HG03457 (cell line): Measurements from ENCODE around the gene PPP1R1C.

Source experiments
- ATAC-seq: cut with Tn5 transposase; IDR thresholded peaks from one replicate; pipeline ENCODE4 v1.9.1; 2021; ENCODE audit warnings: moderate number of reproducible peaks; ENCODE audit not compliant: unreplicated experiment

The PPP1R1C gene

DNA sequence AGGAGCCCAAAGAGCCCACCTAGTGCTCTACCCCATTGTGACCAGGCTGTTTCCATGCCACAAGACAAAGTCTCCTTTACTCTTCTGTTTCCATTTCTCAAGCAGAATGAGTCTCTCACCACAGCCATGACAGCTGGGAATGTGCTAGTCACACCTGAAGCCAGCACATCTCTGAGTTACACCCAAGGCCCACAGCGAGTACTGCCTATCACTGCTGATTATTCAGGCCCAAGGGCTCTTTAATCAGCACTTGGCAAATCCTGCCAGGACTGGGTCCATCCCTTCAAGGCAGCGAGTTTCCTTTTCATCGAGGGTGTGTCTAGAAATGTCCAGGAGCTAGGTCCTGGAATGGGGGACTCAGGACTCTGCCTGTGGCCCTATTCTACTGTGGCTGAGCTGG is 14.6 kb upstream of the PPP1R1C start:
- ATAC-seq = no peak

DNA sequence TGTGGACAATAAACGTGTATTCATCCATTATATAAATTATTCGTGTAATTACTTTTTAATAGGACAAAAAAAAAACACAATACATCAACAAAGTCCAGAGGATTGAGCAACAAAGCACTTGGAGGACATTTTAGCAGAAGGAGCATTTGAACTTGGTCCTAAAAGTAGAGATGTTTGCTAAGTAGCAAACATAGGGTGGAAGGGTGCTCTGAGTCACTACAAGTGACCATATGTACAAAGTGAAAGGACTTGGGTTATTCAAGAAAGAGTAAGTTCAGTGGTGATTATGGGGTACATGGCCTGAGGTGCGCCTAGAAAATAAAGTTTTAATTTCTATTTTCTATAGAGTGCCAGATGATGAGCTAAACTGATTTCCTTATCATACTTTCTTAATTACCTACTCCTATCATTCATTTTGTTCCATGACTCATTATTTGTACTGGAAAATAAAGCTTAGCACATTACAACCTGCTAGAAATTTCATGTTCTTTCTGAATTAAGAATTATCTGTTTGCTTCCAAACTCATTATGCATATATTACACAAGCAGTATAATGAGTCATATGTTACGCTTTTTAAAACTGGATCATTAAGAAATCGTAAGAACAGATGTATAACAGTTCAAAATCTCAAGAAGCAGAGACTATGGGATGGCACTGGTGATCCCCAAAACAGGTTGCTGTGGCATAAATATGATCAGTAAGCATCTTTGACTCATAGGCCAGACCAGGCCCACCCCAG is 13.1 kb upstream of the PPP1R1C start:
- no peak for ATAC-seq

DNA sequence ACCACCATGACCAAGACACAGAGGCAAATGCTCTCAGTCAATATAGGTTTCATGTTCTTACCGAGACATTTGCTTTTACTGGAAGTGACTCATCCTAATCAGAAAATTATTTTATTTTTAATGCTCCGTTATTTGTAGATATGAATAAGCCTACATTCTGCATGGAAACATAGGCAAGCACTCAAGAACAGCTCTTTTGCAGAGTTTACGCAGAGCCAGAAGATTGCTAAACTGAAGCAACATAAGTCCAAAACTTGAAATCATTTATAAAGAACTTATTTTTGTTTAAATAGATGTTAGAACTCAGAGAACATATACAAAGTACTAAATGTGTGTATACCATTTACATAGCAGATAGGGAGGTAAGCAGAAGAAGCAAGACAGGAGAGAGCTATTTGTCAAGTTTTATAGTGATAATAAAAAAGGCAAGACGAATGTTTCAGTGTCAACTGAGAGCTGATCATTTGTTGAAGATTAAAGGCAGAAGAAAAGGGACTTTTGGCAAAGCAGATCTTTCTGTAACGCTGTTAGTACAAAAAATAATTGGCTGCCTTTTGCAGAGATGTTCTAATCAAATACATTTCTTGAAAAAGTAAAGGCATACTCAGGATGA is 12.4 kb upstream of the PPP1R1C start:
- no peak for ATAC-seq

DNA sequence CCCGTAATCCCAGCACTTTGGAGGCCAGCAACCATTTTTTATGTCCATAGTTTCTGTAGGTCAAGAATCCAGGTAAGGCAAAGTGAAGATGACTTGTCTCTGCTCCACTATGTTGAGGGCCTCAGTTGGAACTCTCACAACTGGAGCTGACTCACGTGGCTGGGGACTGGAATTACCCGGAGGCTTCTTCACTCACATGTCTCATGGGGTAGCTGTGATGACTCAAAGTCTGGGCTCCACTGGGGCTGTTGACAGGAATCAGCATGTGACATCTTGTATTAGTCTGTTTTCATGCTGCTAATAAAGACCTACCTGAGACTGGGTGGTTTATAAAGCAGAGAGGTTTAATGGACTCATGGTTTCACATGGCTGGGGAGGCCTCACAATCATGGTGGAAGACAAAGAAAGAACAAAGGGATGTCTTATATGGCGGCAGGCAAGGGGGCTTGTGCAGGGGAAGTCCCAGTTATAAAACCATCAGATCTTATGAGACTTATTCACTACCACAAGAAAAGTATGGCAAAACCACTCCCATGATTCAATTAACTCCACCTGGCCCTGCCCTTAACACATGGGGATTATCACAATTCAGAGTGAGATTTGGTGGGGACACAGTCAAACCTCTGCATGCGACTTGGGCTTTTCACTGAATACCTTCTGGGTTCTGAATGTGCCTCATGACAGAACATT is 7.8 kb upstream of the PPP1R1C start:
- no peak for ATAC-seq

DNA sequence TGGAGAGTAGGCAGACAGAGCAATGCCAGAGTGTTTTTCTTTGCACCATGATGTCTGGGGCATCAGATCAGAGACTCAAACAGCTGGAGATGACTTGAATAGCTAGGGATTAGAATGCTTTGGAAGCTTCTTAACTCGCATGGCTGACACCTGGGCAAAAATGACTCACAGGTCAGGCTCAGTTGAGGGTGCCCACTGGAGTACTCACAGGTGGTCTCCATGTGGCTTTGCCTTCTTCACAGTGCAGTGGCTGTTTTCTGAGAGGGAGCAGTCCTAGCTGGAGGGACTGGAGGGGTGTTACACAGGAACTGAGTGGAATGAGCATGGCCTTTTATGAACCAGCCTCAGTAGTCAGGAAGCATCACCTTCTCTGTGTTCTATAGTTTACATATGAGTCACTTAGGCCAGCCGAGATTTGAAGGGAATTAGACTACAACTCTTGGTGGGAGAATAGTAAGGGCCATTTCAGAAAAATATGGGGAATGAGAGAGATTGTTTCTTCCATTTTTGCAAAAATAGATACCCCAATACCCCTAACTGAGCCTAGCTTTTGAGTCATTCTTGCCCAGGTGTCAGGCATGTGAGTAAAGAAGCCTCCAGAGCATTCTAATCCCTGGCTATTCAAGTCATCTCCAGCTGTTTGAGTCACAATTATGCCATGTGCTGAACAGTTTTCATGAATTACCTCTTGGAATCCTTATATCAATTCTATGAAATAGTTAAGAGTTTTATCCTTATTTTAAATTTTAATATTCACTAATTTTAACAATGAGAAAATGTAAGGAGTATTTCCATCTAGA is 7.1 kb upstream of the PPP1R1C start:
- no peak for ATAC-seq

DNA sequence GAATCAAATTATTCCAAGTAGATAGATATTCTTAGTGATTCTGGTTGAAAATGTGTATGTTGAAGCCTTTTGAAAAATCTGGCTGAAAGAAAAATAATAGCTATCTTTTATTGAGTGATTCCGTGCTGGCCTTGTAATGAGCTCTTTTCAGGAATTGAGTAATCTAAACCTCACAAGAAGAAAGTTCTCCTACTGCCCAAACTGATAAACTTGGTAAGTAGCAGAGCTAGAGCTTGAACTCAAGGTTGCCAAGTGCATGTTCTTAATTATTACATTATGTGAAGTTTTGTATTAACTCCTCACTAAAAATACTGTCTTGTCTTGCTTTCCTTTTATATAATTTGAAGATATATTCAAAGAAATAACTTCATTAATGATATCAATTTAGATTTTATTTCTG is 1.6 kb upstream of the PPP1R1C start:
- no peak for ATAC-seq

DNA sequence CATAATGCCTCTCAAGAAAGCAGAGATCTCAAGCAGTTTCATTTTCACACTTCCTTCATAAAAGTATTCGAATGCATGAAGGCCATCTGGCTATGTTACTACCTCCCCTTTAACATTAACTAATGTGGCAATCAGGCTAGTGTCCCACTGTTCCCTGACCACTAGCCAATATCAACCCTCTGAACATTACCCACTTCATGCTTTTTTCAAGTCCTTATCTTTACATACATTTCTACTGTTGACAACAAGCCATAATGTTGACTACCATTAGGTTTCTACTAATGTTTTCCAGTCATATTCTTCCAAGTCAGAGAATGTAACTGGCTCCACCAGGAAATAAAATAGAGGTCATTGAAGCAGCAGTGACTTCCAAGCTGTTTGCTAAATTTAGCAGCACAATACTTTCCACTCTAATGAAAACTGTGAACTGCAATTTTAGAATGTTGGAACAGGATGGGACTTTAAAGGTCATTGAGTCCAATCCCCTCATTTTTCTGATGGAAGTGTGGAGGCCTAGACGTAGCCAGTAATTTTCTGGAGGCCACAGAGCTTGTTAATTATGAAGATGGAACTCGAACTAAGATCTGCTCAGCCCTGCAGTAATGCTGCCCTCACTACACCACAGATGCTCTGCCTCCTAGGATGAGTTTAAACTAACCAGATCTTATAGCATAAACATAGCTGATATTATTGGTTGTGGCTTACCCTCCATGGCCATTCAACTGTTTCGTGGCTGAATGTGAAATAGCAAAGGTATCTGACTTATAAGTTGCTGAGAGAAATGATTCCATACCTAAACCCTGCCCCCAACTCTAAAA is 630 bp upstream of the PPP1R1C start:
- ATAC-seq = no peak

DNA sequence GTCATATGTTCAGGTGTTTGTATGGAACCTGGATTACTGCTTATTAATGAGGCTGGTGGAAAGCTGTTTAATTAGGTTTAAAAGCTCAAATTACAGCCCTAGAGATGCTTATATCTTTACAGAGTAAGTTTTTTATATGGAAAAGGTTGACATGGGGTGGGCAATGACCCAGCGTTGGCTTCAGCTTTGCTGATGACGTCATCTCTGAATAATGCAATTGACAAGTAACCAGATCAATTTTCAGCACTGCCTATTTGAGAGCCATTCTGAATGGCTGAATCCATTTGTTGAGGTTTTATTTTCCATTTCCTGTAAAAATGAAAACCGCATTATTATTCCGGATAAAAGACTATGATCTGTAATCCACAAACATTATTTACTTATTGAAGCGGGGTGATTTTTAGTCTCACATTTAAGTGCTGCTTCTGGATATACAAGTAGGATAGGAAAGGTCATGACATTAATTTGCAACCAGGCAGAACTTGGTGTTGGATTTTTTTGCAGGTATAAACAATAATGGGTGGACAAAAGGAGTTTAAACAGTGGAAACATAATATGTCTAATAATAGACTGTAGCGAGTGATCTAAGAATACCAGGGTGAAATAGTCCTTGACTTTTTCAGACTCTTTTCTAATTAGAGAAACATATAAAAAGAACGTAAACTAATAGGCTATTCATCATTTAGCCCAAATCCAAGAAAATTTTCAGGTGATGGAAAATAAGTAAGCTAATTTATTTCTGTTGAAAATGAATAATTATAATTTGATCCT is 2.7 kb downstream of the PPP1R1C start:
- no peak for ATAC-seq

DNA sequence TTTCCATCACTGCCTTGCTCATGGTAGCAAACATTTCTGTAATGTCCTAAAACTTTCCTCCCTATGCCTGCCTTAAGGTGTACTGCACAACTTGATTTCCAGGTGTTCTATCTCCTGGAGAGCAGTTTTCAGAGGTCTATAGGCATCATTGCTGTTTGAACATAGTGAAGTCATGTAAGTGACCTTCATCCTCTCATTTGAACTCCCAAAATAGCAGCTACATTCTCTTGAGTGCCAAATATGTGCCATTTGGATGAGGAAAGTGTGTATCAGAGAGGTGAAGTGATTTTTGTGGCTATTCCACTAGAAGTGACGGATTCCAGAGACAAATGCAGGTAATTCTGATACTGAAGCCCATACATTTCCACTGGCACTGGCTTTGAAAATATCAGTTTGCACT is 3.4 kb downstream of the PPP1R1C start:
- ATAC-seq = no peak

DNA sequence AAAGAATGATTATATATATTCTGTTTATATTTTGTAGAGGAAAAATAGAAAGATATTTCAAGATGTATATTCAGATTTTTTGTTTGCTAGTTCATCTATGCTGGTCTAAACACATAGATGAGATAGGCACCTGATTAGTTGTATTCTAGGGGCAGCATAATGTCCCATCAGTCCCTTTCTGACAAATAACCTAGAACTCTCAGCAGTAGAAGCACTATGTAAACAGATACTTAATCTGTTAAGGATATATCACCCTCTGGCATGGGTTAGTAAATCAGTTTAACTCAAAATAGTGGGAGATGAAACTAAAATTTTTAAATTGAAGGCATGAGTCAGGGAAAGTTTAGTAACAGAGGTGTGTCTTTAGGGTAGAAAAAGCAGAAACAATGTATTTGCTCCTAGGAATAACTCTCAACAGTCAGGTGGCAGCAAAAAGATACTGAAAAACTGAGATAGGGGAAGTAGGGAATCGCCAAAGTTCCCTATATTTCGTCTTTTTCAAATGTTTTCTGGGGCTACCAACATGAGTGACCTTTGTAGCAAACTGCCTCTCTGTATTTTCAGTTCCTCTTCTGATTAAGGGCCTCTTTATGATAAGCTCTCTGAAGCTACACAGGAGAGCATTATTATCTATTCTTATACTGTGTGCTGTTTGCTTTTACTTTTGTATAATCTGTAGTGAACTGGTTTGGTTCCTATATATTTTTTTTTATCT is 5.7 kb downstream of the PPP1R1C start:
- ATAC-seq = peak; percentile 91

DNA sequence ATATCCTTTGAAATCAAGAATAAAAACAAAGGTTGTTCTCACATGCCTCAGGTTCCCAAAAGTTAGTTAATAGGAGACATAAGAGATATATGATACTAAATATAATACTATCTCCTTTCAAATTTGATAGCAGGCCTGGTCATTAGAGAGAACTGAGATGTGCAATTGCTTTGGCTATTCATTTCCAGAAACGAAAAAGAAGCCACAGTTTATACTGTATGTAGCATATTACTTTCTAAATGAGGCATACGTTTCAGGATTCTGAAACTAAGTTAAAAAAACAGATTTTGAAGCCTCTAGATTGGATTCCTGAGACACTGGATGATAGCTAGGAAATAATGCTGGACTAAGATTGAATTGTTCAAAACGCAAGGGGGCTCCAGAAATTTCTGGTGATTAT is 7.1 kb downstream of the PPP1R1C start:
- ATAC-seq = peak; percentile 84

DNA sequence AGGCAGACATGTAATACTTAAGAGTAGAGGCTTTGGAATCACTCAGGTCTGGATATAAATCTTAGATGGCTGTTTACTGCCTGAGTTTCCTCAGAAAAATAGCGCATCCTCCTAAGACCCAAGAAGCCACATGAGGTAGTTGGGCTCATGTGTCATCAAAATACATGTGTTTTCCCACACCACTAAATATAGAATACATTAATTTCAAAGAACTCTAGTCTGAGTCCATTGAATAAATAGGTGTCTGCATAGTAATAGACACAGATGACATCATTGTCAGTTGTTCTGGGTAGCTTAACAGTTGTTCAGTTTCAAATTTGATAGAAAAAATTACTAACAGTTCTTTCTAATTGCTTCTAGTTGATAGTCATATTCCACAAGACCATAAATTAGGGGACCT is 9.6 kb downstream of the PPP1R1C start:
- ATAC-seq = no peak

DNA sequence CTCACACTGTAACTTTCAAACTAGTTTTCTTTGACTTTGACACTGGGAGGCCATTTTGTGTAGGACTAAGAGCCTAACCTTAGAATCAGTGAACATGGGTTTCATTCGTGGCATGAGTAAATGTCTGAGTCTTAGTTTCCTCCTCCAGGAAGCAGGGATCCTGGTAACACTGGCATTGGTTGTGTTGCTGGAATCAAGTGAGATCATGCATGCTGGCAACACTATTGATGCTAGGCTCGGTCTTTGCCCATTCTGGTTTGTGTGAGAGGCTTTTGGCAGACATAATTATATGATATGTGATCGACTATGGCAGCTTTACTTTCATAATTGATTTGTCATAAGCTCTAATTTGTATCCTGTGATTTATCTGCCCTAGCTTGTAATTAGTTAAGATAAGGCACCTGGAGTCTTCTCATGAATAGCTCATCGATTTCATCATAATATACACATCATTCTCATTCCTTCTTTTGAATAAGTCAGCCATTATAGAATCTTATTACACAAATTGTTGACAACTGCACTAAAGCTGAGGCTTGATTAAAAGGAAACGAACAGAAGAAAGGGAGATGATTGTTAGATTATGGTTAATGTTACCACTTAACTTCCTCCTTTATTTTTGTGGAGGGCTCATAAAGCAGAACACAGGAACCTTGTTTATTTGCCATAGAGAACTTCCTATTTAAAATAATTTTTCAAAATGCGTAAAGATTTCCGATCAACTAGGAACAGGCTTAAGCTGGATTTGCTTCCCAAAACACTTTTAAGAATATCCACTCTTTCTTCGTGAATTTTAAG is 12.6 kb downstream of the PPP1R1C start:
- ATAC-seq = no peak

DNA sequence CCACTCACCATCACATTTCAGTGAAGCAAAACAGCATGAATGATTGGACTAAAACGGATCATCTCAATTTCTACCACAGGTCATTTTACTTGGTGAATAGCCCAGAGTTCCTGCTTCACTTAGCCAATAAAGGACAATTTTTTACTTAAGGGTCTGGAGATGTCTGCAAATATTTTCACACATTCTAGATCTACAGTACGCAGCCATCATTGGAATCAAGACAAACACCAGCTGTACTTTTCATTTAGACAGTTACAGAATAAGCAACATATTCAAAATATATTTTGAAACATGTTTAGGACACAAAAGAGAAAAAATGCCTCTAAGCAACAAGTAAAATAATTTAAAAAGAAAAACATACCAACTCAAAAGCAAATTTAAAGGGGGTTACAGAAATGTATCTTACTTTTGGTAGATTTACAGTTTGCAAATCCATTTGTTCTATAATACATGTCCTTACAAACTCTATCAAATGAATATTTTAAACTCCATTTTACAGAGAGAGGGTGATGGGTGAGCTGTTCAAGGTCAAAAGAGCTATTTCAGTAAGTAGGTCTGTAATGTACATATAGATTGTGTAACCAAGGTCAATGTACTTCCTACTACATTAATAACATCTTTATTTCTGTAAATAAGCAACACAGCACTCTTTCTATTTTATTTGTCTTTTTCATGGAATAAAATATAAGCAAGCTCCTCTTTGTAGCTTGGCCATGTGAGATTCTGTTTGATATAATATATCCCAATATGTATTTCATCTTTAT is 13.4 kb downstream of the PPP1R1C start:
- ATAC-seq = no peak

DNA sequence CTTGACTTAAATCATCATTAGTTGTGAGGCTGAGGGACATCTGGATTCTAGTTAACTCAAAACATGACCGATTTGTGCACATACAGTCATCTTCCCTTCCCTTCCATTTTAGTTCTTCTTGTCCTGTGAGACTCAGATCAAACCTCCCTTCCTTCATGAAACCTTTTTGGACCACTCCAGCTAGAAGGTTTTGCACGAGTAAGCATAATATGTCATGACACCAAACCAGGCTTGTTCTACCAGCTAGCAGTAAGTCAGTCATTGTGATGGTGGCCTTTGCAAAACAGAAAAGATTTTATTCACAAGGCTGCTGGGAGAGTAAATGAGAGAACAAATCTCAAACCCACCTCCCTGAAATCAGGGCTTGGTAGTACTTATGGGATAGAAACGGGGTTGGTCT is 14.3 kb downstream of the PPP1R1C start:
- no peak for ATAC-seq

DNA sequence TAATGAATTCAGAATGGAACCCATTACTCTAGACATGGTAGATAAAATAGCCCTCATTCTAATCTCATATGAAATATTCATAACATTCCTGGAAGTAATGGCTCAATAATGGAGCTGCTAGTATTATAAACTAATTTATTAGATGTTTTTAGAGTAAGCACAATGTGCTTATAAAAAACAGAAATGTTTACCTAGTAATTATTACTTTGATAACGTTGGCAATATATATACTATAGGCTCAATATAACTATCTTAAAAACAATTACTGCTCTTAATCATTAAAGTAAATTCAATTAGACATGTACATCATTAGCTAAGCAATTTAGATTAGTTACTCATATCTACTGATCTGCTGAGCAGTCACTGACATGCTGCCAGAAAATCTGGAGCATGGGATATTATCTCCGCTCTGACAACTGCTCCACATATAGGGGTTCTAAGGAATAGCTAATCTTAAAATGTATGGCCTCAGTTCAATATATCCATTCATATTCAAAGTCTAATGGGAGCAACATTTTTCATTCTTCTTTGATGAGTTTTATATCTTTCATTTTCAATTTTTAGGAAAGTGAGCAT is 19.4 kb downstream of the PPP1R1C start:
- no peak for ATAC-seq

DNA sequence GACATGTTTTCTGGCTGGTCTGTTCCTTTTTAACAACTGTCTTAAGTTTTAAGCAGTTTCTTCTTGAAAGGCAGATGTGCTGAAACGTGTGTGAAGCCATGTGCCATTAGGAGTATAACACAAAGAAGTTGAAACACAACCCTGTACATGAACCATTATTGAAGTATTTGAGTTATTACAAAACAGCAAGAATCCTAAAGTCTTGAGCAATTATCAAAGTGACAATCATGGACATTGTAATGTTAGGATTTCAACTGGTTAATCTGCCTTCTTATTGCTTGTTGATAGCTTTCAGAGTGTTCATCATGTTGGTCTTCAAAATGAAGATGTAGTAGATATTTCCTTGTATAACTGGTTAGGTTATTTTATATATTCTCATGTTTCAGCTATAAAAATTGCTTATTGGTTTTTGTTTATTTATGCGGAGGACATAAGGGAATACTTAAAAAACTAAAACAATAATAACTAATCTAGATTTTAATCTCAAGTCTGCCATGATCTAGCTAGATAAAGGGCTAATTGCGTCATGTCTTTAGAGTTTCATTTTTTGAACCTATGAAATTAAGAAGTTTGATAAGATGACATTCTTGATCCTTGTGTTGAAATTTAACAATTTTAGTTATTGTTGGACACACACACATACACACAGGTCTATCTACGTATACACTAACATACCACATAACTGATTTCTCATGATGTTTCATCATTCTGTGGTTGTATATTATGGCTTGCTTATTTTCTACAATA is 21.1 kb downstream of the PPP1R1C start:
- ATAC-seq = no peak
